Stimulated activated CD4-positive, alpha-beta T cell treated with anti-CD3 and anti-CD28 coated beads, Interleukin-1b, Interleukin-23, amount 100 ng/mL, for 4 hours (primary cell): ENCODE results near the gene TPRA1.
"Not testable (repeated sequence)": the region's sequence is repeated elsewhere in the genome, so short reads cannot be mapped to it uniquely, and the experiment has no call there.

ENCODE experiments used
- DNase-seq, 2 donors: peaks; one replicate each; pipeline ENCODE4 v3.0.0-alpha.2; 2020; ENCODE audit warnings: low read depth in 2 of 2

Gene TPRA1

DNA sequence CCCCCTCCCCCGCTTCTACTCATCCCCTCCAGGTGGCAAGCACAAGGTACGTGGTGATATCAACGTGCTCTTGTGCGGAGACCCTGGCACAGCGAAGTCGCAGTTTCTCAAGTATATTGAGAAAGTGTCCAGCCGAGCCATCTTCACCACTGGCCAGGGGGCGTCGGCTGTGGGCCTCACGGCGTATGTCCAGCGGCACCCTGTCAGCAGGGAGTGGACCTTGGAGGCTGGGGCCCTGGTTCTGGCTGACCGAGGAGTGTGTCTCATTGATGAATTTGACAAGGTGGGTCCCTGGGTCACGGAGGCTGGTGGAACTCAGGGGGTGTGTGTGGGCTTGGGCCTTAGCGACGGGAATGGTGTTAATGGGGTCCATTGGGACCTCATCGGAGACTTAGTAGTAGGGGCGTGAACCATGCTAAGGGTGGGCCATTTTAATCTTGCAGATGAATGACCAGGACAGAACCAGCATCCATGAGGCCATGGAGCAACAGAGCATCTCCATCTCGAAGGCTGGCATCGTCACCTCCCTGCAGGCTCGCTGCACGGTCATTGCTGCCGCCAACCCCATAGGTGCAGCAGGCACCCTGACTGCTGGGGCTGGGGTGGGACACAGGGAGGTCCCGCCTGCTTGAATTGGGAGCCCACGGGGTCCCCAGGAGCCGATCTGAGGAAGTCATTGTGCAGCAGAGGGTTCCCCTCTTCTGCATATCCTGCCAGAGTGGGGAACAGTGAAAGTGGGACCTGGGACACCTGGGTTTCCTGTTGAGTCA, 26.5 kb upstream of the TPRA1 start:
- no peak for DNase-seq

DNA sequence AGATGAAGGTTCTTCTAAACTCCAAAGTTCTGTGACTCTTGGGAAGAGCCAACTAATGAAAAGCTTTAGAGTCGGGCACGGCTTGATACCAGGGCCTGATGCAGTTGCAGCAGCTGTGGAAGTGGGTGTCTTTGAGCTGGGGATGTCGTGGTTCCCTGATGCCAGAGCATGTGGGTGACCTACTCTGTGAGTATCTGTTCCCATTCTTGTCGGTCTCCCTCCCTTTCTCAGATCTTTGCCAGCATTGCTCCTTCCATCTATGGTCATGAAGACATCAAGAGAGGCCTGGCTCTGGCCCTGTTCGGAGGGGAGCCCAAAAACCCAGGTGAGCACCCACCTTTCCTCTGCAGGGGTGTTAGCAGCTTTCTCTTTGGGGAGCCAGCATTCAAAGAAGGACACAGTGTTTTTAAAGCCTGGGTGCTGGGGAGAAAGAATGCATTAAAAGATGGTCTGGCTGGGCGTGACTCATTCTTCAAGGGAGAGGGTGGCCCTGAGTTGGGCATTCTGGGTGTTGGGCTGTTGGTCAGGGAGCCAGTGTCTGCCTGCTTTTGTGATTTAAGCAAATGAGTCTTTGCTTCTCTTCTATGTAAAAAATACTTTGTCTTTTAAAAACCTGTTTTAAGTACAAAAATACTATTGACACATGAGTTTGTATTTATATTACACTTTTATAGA, 25.2 kb upstream of the TPRA1 start:
- no peak for DNase-seq

DNA sequence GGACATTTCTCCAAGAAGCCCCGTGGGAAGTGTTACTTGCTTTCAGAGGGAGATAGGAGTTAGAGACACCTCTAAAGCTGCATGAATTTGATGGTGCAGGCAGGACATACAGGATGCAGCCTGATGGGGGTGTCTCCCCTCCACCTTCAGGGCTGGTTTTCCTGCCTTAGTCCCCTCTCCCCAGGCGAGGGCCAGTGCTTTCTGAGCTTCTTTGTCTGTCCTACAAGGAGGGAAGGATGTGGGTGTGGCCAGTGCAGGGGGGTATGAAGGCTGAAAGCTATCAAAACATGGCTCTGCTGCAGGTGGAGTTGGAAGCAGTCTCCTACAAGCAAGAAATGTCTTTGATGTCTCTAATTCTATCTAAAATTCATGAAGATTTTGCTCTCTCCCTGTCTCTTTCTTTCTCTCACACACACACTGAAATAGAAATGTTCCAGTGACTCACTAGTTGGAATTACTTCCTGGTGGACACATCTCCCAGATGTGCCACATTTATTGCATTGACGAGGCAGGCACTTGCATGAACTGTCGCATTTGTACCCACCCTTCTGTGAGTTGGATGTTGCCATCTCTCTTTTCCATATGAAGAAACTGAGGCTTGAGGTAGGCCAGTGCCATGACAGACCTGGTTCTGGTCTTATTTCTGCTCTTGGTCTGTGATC, 24.5 kb upstream of the TPRA1 start:
- DNase-seq, result no peak

DNA sequence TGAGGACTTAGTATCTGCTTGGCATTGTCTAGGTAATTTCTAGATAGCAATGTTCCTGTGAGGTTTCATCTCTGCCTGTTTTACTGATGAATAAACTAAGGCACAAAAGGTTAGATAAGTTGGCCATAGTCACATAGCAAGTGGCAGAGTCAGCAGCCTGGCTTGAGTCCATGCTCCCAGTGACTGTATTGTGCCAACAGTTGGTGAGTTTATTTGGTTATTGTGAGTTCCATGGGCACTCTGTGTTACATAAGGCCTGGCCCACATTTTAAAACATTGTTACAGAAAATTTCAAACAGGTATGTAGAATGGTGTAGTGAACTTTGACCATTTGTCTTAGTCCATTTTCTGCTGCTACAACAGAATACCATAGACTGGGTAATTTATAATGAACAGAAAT, 22.9 kb upstream of the TPRA1 start:
- no peak for DNase-seq

DNA sequence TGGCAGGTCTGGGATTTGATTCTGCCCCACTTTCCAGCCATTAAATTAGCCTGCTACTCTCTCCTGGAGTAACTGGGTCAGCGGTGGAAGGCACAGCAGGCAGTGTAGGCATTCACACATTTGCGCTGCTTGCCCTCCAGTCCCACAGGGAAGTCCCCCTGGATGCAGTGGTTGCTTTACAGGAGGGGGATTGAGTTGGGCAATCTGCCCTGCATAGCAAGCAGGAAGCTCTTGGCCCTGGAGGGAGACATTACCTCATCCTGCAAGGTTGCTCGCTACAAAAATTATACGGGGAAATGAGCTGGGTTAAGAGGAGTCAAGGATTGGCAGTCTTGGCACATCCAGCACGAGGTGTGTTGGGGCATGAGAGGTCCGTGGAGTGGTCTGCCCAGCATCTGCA, 22.4 kb upstream of the TPRA1 start:
- no peak for DNase-seq

DNA sequence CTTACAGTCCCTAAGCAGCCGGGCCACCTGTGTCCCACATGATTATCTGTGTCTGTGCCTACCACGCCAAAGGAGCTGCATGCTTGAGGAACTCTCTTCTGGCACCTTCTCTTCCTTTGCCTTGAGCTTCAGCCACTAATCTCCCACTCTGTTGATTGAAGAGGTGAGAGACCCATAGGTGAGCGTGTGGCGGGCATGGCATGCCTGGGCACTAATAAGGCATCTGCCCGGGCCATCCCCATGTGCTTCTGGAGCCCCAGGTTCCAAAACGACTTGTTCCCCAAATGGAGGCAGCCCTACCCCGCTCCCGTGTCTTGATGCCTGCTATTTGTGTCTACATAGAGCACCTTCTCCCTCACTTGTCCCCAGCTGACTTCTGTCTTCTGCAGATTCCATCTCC, 20.7 kb upstream of the TPRA1 start:
- DNase-seq, result no peak

DNA sequence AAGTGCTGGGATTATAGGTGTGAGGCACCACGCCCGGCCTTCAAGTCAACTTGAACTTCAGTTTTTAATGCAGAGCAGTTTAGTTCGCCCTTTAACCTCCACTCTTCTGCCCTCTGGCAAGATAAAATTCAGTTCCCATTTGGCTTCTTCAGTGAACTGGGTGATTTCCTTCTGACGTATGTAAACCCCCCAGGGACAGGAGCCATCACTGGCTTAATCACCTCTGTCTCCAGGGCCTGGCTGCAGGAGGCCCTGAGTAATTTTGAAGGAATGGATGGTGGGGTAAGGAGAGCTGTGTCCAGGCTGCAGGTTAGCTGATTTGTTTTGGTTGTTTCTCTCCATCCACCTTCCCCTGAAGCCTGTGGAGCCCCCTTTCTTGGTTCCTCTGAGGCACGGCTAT, 19.6 kb upstream of the TPRA1 start:
- no peak for DNase-seq

DNA sequence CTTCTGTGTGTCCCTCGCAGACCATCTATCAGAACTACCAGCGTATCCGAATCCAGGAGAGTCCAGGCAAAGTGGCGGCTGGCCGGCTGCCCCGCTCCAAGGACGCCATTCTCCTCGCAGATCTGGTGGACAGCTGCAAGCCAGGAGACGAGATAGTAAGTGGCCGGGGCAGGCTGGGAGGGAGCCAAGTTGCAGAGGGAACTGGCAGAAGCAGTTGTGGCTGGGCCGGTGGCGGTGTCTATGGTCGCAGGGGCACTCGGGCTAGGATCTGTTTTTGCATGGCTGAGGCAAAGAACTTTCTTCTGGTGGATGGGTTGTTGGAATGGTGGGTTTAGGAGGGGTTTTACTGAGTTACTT, 17.8 kb upstream of the TPRA1 start:
- no peak for DNase-seq

DNA sequence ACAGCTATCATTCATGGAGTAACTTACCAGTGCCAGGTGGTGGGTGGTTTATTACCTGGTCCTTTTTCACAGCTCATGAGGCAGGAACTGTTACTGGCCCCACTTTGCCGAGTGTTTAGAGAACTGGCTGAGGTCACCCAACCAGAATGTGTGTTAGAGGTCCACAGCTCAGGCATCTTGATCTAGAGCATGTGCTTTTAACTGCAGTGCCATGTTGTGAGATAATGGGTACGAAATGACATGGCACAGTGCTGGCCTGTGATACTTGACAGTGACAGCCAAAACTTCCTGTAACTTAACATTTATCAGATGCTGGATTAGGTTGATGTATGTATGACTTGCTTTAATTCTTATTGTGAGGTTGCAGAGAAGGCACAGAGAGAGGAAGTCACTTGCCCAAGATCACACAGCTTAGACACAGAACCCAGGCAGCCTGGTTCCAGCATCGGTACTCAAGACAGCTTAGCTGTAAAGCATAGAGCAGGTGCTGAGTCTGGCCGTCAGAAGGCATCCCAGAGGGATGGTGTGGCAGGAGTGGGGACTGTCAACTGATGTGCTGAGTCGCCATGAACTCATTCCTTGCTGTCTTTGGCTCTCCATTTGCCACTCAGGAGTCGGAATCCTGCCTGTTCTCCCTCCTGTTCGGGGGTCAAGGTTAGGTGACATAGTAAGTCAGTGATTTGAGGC, 17.3 kb upstream of the TPRA1 start:
- DNase-seq, result no peak

DNA sequence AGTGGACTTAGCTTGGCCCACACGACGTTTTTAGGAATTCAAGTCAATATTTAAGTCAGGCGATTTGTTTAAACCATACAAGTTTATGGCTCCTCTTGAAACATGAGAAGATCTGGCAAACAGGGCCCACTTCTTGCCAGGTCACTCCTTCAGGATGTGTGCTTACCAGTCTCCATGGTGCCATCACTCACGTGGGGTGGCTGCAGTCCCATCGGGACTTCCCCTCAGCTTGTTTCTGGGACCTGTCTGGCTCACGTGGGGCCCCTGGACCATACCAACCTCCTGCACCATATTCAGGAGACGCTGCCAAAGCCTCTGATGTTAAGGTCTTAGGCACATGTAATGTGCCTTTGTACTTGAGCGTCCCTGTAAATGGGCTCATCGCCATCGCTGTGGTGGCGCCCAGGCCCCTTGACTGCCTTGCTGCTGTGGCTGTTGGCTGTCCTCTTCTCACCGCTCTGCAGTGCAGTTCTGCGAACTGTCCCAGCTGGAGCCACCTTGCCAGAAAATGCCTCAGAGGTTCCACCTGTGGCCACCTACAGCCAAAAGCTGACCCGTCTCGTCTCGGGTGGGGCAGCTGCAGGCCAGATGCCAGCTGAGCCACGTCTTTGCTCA, 16.6 kb upstream of the TPRA1 start:
- DNase-seq, result no peak

DNA sequence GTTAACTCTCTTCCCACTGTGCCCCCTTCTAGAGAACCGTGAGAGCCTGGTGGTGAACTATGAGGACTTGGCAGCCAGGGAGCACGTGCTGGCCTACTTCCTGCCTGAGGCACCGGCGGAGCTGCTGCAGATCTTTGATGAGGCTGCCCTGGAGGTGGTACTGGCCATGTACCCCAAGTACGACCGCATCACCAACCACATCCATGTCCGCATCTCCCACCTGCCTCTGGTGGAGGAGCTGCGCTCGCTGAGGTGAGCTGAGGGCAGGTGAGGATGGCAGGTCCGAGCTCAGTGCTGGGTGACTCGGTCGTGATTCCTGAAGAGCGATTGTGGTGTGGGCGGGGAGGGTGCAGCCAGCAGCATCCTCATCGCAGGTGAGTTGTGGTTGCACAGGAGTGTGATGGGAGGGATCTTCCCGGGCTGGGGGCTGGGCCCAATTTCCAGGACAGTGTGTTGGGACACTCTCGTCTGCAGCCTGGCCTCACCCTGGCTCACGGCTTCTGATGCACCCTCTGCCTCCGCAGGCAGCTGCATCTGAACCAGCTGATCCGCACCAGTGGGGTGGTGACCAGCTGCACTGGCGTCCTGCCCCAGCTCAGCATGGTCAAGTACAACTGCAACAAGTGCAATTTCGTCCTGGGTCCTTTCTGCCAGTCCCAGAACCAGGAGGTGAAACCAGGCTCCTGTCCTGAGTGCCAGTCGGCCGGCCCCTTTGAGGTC, 15.7 kb upstream of the TPRA1 start:
- no peak for DNase-seq

DNA sequence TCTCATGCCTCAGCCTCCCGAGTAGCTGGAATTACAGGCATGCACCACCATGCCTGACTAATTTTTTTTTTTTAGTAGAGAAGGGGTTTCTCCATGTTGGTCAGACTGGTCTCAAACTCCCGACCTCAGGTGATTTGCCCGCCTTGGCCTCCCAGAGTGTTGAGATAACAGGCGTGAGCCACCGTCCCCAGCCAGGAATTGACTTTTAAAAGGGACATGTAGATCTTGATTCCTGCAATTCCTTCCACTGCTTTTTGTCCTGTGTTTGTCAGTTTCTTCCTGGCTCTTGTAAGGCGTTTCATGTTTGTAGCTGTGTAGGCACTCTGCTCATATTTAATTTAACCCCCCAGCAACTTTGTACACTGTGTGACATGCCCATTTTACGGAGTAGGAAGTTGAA, 15.0 kb upstream of the TPRA1 start:
- DNase-seq, result not testable (repeated sequence)

DNA sequence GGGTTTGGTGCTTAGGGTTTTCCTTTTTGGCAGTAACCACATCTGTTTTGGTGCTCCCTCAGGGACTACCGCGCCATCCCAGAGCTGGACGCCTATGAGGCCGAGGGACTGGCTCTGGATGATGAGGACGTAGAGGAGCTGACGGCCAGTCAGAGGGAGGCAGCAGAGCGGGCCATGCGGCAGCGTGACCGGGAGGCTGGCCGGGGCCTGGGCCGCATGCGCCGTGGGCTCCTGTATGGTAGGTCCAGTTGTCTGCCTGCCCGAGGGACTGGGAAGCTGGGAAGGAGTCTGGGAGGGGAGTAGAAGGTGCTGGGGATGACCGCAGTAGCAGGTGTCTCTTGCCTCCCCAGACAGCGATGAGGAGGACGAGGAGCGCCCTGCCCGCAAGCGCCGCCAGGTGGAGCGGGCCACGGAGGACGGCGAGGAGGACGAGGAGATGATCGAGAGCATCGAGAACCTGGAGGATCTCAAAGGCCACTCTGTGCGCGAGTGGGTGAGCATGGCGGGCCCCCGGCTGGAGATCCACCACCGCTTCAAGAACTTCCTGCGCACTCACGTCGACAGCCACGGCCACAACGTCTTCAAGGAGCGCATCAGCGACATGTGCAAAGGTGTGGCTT, 14.1 kb upstream of the TPRA1 start:
- no peak for DNase-seq

DNA sequence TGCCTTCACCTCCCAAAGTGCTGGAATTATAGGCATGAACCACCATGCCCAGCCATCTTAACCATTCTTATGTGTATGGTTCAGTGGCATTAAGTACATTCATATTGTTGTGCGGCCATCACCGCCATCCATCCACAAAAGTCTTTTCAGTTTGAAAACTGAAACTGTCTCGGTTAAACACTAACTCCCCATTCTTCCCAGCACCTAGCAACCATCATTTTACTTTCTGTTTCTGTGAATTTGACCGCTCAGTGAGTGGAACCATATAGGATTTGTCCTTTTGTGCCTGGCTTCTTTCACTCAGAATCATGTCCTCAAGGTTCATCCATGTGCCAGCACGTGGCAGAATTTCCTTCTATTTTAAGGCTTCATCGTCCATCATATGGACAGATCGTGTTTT, 13.5 kb upstream of the TPRA1 start:
- no peak for DNase-seq

DNA sequence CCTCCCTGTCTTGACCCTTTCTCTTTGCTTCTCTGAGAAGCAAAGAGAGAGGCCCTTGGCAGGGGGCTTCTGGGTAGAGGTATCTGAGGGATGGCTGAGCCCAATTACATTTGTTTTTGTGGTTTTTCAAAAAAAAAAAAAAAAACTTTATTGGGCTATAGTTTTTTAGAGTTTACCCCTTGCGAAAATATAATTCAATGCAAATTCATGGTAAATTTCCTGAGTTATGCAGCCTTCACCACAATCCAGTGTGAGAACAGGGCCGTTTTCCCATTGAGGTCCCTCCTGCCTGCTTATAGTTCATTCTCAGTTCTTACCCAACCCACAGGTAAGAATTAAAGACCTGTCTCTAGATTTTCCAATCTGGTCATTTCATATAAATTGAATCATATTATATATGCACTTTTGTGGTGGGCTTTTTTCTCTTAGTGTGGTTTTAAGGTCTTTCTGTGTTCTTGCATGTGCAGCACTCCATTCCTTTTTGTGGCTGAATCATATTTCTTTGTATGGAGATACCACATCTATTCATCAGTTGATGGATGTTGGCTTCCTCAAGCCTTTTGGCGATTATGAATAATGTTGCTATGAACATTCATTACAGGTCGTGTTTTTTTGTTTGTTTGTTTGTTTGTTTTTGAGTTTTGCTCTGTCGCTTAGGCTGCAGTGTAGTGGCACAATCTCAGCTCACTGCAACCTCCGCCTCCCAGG, 10.4 kb upstream of the TPRA1 start:
- DNase-seq, result no peak

DNA sequence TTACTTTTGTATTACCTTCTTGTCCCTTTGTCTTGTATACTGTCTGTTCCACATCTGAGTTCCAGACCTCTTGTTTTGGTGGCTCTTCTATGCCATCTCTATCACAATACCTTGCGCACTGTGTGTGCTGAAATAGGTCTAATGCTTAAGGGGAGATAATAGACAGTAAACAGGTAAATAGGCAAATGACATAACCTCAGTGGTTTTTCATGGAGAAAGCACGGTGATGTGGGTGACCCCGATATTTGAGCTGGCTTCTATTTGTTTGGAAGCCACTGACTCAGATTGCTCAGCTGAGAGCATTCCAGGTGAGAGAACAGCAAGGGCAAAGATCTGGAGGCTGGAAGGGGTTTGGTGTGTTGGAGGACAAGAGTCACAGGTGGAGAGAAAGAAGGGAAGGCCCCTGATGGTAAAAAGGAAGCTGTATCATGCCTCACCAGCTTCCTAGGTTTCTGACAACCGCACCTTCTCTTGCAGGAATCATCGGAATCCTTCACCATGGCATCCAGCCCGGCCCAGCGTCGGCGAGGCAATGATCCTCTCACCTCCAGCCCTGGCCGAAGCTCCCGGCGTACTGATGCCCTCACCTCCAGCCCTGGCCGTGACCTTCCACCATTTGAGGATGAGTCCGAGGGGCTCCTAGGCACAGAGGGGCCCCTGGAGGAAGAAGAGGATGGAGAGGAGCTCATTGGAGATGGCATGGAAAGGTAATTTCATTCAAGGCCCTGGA, 8.5 kb upstream of the TPRA1 start:
- DNase-seq, result no peak

DNA sequence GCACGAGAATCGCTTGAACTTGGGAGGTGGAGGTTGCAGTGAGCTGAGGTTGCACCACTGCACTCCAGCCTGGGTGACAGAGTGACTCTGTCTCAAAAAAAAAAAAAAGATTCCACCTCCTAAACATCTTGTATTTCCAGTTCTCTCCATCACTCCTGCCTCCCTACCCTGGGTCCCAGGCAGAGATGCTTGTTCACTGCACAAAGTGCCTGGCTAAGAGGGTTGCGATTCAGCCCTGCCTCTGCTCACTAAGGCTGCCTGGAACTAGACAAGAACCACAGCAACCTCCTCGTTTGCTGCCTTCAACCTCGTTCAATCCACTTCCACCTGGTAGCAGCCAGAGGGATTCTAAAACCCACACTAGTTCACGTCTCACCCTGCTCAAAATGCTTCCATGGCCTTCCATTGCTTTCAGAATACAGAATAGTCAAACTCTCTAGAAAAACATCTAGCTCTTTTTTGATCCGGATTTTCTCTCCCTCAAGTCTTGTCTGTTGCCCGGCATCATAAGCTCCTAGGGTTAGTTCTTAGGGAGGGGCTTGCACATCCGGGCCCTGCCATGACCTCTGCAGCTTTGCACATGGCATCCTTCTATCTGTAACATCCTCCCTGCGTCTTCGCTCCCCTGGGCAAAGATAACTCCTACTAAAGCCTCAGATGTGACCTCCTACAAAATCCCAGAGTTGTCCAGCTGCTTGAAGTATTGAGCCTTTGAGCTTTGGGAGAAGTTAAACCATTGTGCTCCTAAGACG, 6.7 kb upstream of the TPRA1 start:
- no peak for DNase-seq

DNA sequence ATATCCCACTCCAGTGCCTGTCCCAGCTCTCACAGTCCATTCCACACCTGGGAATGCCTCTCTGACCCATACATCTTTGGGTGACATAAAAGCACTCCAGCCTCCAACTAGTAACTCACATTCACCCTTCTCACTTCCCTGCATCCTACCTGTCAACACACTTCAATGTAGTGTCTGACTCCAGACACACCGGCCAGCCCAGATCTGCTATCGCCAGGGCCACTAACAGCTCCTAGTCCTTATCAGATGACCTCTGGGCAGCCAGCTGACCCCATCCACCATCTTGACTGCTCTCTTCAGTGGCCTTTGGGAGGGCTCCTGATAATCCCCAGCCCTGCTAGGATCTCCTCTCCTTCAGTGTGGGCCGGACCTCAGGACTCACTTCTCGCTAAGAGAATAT, 4.8 kb upstream of the TPRA1 start:
- no peak for DNase-seq

DNA sequence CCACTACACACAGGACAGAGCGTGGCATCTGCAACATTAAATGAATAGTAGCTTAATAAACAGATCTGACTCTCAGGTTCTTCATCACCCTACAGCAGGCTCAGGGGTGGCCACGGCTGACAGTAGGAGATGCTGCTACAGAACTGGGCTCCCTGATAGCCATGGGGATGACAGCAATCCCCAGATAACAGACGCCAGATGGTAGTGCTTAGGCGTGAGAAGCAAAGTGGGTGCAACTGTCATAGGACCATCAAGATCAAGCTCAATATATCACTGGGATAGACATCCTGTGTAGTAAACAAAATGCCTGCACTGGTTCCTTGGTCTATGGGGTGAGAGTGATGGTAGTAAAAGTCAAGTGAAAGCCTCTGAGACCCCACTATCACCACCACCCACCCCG, 2.6 kb upstream of the TPRA1 start:
- no peak for DNase-seq
